CD4-positive, alpha-beta memory T cell (primary cell): ENCODE measurements around the gene TSR1. TPM values are rescaled to one million over a fixed set of nuclear protein-coding genes. Genes with fewer than 3 reads are reported as not detected.

Experiments used
- CTCF ChIA-PET: fragments of 350-600 bp; sonication (Branson Sonifier 250); formaldehyde crosslinking; loops from one replicate; lab custom pipeline; 2021; ENCODE audit warnings: inconsistent platforms; ENCODE audit not compliant: partially characterized antibody; lab: Charles Lee
- POLR2A ChIA-PET: fragments of 350-600 bp; sonication (Branson Sonifier 250); formaldehyde crosslinking; loops from one replicate; lab custom pipeline; 2021; ENCODE audit not compliant: partially characterized antibody; lab: Charles Lee
- DNase-seq, 5 donors: peaks; one replicate each; pipeline versions ENCODE4 v3.0.0 to v3.0.0-alpha.2; 2020 to 2022; ENCODE audit warnings: mixed read lengths in 1 of 5
- H3K27ac ChIP-seq: one replicate; pipeline ENCODE4 v1.7.0; 2013; ENCODE audit warnings: low read depth, low read length
- H3K27me3 ChIP-seq: 2 replicates; pipeline ENCODE4 v1.7.0; 2013; ENCODE audit warnings: mild to moderate bottlenecking, low read length, moderate library complexity; ENCODE audit not compliant: insufficient read depth
- H3K36me3 ChIP-seq: 2 replicates; pipeline ENCODE4 v1.7.0; 2013; ENCODE audit warnings: mild to moderate bottlenecking, low read length, moderate library complexity; ENCODE audit not compliant: insufficient read depth
- H3K4me1 ChIP-seq: 2 replicates; pipeline ENCODE4 v1.7.0; 2013; ENCODE audit warnings: mild to moderate bottlenecking, low read length, moderate library complexity; ENCODE audit not compliant: insufficient read depth
- H3K4me3 ChIP-seq, 2 donors: one replicate each; pipeline ENCODE4 v1.7.0; 2013; ENCODE audit warnings: low read length in 2 of 2, mild to moderate bottlenecking in 1 of 2
- H3K9me3 ChIP-seq, 2 donors: one replicate each; pipeline ENCODE4 v1.7.0; 2013; ENCODE audit warnings: low read length in 2 of 2, control low read depth in 1 of 2; ENCODE audit not compliant: control insufficient read depth in 1 of 2
- H3K27ac Mint-ChIP-seq, 7 donors: one replicate each; pipeline ENCODE4 v1.8.0; 2020 to 2021; ENCODE audit warnings: mixed read lengths in 7 of 7, mild to moderate bottlenecking in 6 of 7, inconsistent platforms in 3 of 7, moderate library complexity in 3 of 7
- H3K27me3 Mint-ChIP-seq, 2 donors: one replicate each; pipeline ENCODE4 v1.8.0; 2020 to 2021; ENCODE audit warnings: mixed read lengths in 2 of 2
- H3K36me3 Mint-ChIP-seq, 2 donors: one replicate each; pipeline ENCODE4 v1.8.0; 2020 to 2021; ENCODE audit warnings: mixed read lengths in 2 of 2, inconsistent platforms in 1 of 2, mild to moderate bottlenecking in 1 of 2
- H3K4me1 Mint-ChIP-seq, 4 donors: one replicate each; pipeline ENCODE4 v1.8.0; 2020 to 2021; ENCODE audit warnings: mixed read lengths in 4 of 4, mild to moderate bottlenecking in 1 of 4
- H3K4me3 Mint-ChIP-seq, 8 donors: one replicate each; pipeline ENCODE4 v1.8.0; 2020 to 2021; ENCODE audit warnings: mixed read lengths in 8 of 8, mild to moderate bottlenecking in 7 of 8, moderate library complexity in 6 of 8, inconsistent platforms in 3 of 8
- H3K9me3 Mint-ChIP-seq, 8 donors: one replicate each; pipeline ENCODE4 v1.8.0; 2020 to 2021; ENCODE audit warnings: mixed read lengths in 8 of 8, mild to moderate bottlenecking in 5 of 8, inconsistent platforms in 3 of 8, moderate library complexity in 1 of 8
- intact Hi-C: fragments of 100-400 bp; cut with micrococcal nuclease; formaldehyde crosslinking; loops from one replicate; pipeline ENCODE4 v1.15.1; 2023
- polyA plus RNA-seq, 2 donors: library from polyadenylated mRNA; unstranded; fragments of 300-500 nt; fragmentation: Illumina TruSeq; gene quantifications; one replicate each; pipeline ENCODE4 v1.2.3, GENCODE V29; 2021
- total RNA-seq, 2 experiments: library from RNA; stranded (reverse); gene quantifications; one replicate each; pipeline ENCODE4 v1.2.3, GENCODE V29; 2021

TSR1 gene
- total and polyA plus RNA-seq, 4 experiments from 2014 or later, result 14.3 to 31.7 (median 22.4) TPM

DNA sequence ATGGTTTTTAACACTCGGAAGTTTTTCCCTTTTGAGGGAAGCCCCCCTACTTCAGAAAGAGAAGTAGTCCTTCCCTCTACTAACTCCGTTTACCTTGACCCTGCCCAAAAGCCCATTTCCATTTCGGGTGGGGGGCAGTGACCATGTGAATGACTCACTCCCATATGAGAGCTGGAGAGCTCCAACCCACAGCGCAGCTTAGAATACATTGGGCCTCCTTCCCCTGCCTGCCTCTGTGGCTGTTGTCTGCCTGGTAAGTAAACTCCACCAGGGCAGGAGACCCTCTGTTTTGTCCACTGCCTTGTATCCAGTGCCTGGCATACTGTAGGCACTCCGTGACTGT, 2.0 kb upstream of the TSR1 start:
- no peaks in the 10 kb centered on the region for H3K27me3 Mint-ChIP-seq
- Histone ChIP-seq H3K4me3 (peak overlapping the region in 1 of 2 donors; percentile 75), H3K36me3 (peaks cover 19% of the 10 kb centered on the region), H3K27ac (peak overlapping the region; percentile 69), H3K4me1 (peaks cover 25% of the 10 kb centered on the region), H3K27me3 (no peaks in the 10 kb centered on the region), H3K9me3 (no peaks in the 10 kb centered on the region)
- H3K27ac Mint-ChIP-seq, result peak overlapping the region; percentile 61 to 93 (median 89)
- no peak for DNase-seq
- intact Hi-C loops, result no loop called here
- peak overlapping the region; percentile 80 to 89 (median 84) for H3K4me3 Mint-ChIP-seq
- peaks cover 23 to 48% (median 31%) of the 10 kb centered on the region in 4 donors for H3K4me1 Mint-ChIP-seq
- POLR2A ChIA-PET, result interaction anchor here (0.8 to 5.3 kb wide), 5 partner anchors 14 to 64 kb away, joined by 3 to 63 read pairs (median 18); partner anchors contain the start of genes SMG6 and SRR
- peaks cover 11 to 28% of the 10 kb centered on the region in 2 donors for H3K36me3 Mint-ChIP-seq
- CTCF ChIA-PET, result interaction anchor here (1.0 to 5.7 kb wide), 9 partner anchors 10 to 282 kb away, joined by 3 to 55 read pairs (median 4); no protein-coding TSS in a partner anchor
- no peaks in the 10 kb centered on the region for H3K9me3 Mint-ChIP-seq

DNA sequence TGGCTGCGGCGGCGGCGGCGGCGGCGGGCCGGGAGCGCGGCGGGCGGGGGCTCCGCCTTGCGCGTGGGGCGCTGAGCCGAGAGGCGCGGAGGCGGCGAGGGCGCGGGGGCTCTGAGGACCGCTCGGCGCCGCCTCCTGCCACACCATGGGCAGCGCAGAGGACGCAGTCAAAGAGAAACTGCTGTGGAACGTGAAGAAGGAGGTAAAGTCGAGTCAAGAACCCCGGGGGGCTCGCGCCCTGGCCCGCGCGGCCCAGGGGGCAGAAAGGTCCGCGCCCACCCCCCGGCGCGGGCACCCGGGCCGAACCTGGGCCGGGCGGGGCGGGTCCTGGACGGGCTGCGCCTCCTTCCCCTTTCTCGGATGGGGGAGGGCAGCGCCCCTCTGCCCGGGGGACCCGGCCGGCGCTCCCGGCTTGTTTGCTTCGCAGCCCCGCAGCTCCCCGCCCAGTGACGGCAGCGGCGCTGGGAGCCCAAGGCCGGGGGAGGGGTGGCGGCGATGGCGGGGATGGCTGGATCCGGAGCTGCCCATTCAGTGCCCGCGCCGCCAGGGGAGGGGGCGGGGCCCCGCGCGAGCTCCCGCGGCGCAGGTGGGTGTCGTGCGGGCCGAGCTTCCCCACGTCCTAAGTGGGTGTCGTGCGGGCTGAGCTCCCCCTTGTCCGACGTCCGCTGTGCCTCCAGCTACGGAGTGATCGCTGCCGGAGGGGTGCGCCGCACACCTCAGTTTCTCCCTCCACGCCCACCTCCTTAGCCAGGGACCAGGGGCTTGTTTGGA, 1.5 kb upstream of the TSR1 start:
- H3K27ac ChIP-seq, result peak overlapping the region; percentile 69
- ChIA-PET CTCF (interaction anchor here (1.0 to 5.7 kb wide), 10 partner anchors 8 to 281 kb away, joined by 3 to 55 read pairs (median 4); no protein-coding TSS in a partner anchor), POLR2A (interaction anchor here (0.8 to 5.3 kb wide), 13 partner anchors 15 to 1805 kb away, joined by 3 to 63 read pairs (median 7); partner anchors contain the start of genes CYB5D2, RTN4RL1, SMG6 and SRR)
- peak overlapping the region in 1 of 2 donors; percentile 97 for H3K4me3 ChIP-seq
- Mint-ChIP-seq H3K36me3 (peaks cover 9 to 26% of the 10 kb centered on the region in 2 donors), H3K27ac (peak overlapping the region; percentile 29 to 93 (median 89)), H3K4me3 (peak overlapping the region; percentile 80 to 99 (median 93)), H3K4me1 (peaks cover 20 to 43% (median 29%) of the 10 kb centered on the region in 4 donors), H3K27me3 (no peaks in the 10 kb centered on the region), H3K9me3 (no peaks in the 10 kb centered on the region)
- peaks cover 20% of the 10 kb centered on the region for H3K4me1 ChIP-seq
- peaks cover 25% of the 10 kb centered on the region for H3K36me3 ChIP-seq
- H3K27me3 ChIP-seq, result no peaks in the 10 kb centered on the region
- H3K9me3 ChIP-seq, result no peaks in the 10 kb centered on the region
- intact Hi-C loops, result loop anchor here (2.0 kb wide), 2 partner anchors 63 to 283 kb away; partner anchors contain the start of genes HIC1 and MNT
- peak; percentile 46 to 69 (median 51) for DNase-seq

DNA sequence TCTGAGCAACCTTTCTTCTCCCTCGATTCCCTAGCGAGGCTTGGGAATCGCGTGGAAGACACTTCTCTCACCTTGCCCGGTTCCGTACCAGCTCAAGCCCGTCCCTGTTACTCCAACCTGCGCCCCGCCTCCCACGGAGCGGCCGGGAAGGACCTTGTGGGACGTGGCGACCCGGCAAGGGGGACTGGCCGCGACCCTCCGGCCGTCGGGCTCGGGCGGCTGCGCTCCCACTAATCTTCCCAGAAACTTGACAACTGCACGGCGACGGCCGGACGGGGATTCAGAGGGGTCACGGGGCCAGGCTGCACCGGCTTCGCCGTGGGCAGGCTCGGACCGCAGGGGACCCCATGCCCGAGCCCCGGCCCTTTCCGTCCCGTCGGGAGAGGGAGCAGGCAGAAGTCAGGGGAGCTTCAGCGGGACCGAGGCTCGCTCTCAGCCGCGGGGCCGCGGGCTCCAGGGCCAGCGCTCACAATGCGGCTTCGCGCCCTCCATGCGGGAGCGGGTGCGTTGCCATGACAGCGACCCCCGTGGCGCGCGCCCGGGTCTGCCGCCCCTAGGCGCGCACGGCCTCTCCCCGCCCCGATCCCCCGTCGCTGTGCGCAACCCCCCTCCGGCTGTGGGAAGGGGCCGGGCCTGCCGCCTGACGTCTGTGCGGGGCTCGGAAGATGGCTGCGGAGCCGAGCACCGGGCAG, 741 bp upstream of the TSR1 start, which contains the start of gene SGSM2:
TSS of gene SGSM2 (plus strand) at position 650 of the 692 bp plus-strand sequence. CDS start 188 bp downstream, outside the sequence.
- ChIA-PET POLR2A (interaction anchor here (0.7 to 5.3 kb wide), 27 partner anchors 10 to 1806 kb away, joined by 3 to 63 read pairs (median 5); partner anchors contain the start of genes CYB5D2, HIC1, METTL16 and MNT), CTCF (interaction anchor here (0.8 to 5.7 kb wide), 12 partner anchors 9 to 281 kb away, joined by 3 to 55 read pairs (median 5); partner anchors contain the start of genes SMG6 and SRR)
- DNase-seq, result peak; percentile 71 to 81 (median 74)
- H3K27ac Mint-ChIP-seq, result peak within 1 kb of the TSS; percentile 93 to 98 (median 96)
- peak within 1 kb of the TSS; percentile 97 to 100 (median 99) for H3K4me3 Mint-ChIP-seq
- no peaks in the 10 kb centered on the region for H3K9me3 ChIP-seq
- peak within 1 kb of the TSS; percentile 70 for H3K27ac ChIP-seq
- no peaks in the 10 kb centered on the region for H3K9me3 Mint-ChIP-seq
- H3K4me3 ChIP-seq, result peak within 1 kb of the TSS; percentile 55 to 97
- H3K36me3 Mint-ChIP-seq, result peaks cover 9 to 26% of the 10 kb centered on the region in 2 donors
- H3K4me1 ChIP-seq, result peaks cover 20% of the 10 kb centered on the region
- H3K27me3 ChIP-seq, result no peaks in the 10 kb centered on the region
- no peaks in the 10 kb centered on the region for H3K27me3 Mint-ChIP-seq
- intact Hi-C loops, result loop anchor here (1.0 to 2.0 kb wide), 5 partner anchors 16 to 312 kb away; partner anchors contain the start of genes HIC1, MNT, RTN4RL1 and SMG6
- peaks cover 20 to 37% (median 27%) of the 10 kb centered on the region in 4 donors for H3K4me1 Mint-ChIP-seq
- peaks cover 29% of the 10 kb centered on the region for H3K36me3 ChIP-seq

DNA sequence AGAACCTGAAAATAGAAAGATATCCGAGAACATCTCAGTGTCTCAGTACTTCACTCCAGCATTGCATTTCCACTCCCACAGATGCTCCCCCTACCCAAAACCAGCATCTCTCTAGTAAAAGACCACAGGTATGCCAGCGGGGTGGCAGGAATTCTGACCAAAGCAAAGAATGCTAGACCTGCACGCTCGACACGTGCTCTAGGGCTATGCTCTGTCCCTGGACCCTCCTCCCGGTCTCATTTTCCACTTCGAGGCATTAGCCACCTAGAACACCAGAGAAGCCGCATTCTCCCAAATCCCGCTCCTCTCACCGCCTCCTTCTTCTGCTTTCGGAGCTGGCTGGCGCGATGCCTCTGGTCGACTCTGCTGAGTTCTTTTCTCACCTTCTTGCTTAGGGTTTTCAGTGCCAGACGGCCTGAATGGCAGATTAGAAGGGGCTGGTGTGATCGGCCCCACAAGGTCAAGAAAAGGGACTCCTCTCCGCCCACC, 487 bp downstream of the TSR1 start:
- Mint-ChIP-seq H3K27ac (peak overlapping the region; percentile 93 to 98 (median 96)), H3K36me3 (peaks cover 5 to 19% of the 10 kb centered on the region in 2 donors), H3K27me3 (no peaks in the 10 kb centered on the region), H3K4me1 (peaks cover 18 to 34% (median 26%) of the 10 kb centered on the region in 4 donors), H3K4me3 (peak overlapping the region; percentile 97 to 100 (median 99)), H3K9me3 (no peaks in the 10 kb centered on the region)
- Histone ChIP-seq H3K4me1 (peaks cover 20% of the 10 kb centered on the region), H3K27me3 (no peaks in the 10 kb centered on the region), H3K9me3 (no peaks in the 10 kb centered on the region), H3K4me3 (peak overlapping the region; percentile 94 to 97), H3K36me3 (peaks cover 42% of the 10 kb centered on the region), H3K27ac (peak overlapping the region; percentile 70)
- ChIA-PET CTCF (interaction anchor here (0.6 to 5.7 kb wide), 13 partner anchors 8 to 280 kb away, joined by 3 to 55 read pairs (median 5); partner anchors contain the start of genes SMG6 and SRR), POLR2A (interaction anchor here (0.6 to 5.3 kb wide), 25 partner anchors 9 to 1807 kb away, joined by 3 to 63 read pairs (median 5); partner anchors contain the start of genes CYB5D2, HIC1, METTL16 and MNT)
- DNase-seq, result no peak
- intact Hi-C loops, result loop anchor here (1.0 to 2.0 kb wide), 5 partner anchors 18 to 310 kb away; partner anchors contain the start of genes HIC1, MNT, RTN4RL1 and SMG6

DNA sequence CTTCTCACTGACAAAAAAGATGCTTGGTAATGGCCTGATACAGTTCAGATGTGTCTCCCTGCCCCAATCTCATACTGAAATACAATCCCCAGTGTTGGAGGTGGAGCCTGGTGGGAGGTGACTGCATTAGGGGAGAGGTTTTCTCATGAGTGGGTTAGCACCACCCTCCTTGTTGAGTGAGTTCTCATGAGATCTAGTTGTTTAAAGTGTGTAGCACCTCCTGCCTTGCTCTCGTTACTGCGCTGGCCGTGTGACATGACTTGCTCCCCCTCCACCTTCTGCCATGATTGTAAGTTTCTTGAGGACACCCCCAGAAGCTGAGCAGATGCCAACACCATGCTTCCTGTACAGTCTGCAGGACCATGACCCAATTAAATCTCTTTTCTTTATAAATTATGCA, 5.0 kb downstream of the TSR1 start:
- Histone ChIP-seq H3K27me3 (no peaks in the 10 kb centered on the region), H3K36me3 (peaks cover 65% of the 10 kb centered on the region), H3K27ac (no peak overlapping the region), H3K4me1 (peaks cover 15% of the 10 kb centered on the region), H3K9me3 (no peaks in the 10 kb centered on the region), H3K4me3 (no peak overlapping the region)
- Mint-ChIP-seq H3K27me3 (no peaks in the 10 kb centered on the region), H3K9me3 (no peaks in the 10 kb centered on the region), H3K27ac (peak overlapping the region in 1 of 7 donors; percentile 29), H3K36me3 (peaks cover 24 to 31% of the 10 kb centered on the region in 2 donors), H3K4me3 (no peak overlapping the region), H3K4me1 (peaks cover 13 to 21% (median 16%) of the 10 kb centered on the region in 4 donors)
- CTCF ChIA-PET, result interaction anchor here (1.1 to 1.2 kb wide), 2 partner anchors 21 to 448 kb away, joined by 3 to 4 read pairs; no protein-coding TSS in a partner anchor
- POLR2A ChIA-PET, result interaction anchor here (1.2 to 1.5 kb wide), 2 partner anchors 28 to 276 kb away, joined by 3 read pairs; partner anchors contain the start of genes SMG6 and SRR
- intact Hi-C loops, result no loop called here
- DNase-seq, result no peak

DNA sequence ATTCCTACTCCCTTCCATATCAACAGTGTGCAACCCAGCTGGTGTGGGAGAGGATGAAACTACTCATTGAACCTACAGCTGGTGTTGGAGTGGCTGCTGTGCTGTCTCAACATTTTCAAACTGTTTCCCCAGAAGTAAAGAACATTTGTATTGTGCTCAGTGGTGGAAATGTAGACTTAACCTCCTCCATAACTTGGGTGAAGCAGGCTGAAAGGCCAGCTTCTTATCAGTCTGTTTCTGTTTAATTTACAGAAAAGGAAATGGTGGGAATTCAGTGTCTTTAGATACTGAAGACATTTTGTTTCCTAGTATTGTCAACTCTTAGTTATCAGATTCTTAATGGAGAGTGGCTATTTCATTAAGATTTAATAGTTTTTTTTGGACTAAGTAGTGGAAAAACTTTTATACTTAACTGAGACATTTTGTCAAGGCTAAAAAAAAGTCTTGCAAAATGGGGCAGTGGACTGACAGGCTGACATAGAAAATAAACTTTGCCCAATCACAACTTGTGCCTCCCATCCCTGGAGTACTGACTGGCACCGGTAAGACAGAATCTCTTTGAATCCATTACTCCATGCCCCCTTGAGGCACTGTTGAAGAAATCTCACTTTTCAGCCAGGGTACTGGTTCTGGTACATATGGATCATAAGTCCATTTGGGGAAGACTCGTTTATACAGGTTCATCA, 12.5 kb downstream of the TSR1 start:
- CTCF ChIA-PET, result no interaction called here
- no peaks in the 10 kb centered on the region for H3K4me1 ChIP-seq
- H3K36me3 Mint-ChIP-seq, result peaks cover 41 to 42% of the 10 kb centered on the region in 2 donors
- no peaks in the 10 kb centered on the region for H3K27me3 ChIP-seq
- POLR2A ChIA-PET, result no interaction called here
- intact Hi-C loops, result no loop called here
- H3K4me3 ChIP-seq, result no peak overlapping the region
- peaks cover 43% of the 10 kb centered on the region for H3K36me3 ChIP-seq
- H3K4me1 Mint-ChIP-seq, result peaks cover 0 to 2% (median under 1%) of the 10 kb centered on the region in 4 donors
- no peak overlapping the region for H3K4me3 Mint-ChIP-seq
- peak overlapping the region in 1 of 7 donors; percentile 43 for H3K27ac Mint-ChIP-seq
- H3K27me3 Mint-ChIP-seq, result no peaks in the 10 kb centered on the region
- no peak overlapping the region for H3K27ac ChIP-seq
- no peaks in the 10 kb centered on the region for H3K9me3 Mint-ChIP-seq
- no peak for DNase-seq
- H3K9me3 ChIP-seq, result no peaks in the 10 kb centered on the region
